Superior temporal gyrus (tissue), 1 donor: ENCODE results near the gene FAM204A.

Source experiments
- DNase-seq: peaks from one replicate; pipeline ENCODE4 v3.0.0-alpha.2; 2016; ENCODE audit errors: extremely low spot score

FAM204A gene

DNA sequence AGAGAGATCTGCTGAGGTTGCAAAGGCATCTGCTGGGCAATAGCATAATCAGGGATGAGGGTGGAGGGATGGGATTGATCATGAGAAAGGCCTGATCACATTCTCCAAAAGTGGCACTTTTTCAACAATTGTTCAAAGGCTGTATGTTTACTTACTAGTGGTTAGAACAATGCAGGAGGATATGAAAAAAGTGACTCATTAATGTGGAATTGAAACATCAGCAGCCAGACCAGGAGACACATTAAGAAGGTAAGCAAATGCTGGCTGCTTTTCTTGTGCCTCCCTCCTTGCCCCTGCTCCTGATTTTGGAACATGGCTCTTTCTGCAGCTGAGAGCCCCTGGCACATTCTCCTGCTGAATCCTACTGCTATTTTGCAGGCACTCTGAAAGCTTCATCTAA lies 63.5 kb downstream of the FAM204A start:
- no peak for DNase-seq

GRCh38 chr10:118277871-118278270 lies 64.3 kb downstream of the FAM204A start:
- no peak for DNase-seq

GRCh38 chr10:118276727-118277126 lies 65.4 kb downstream of the FAM204A start:
- DNase-seq, result no peak

GRCh38 chr10:118276204-118276603 lies 65.9 kb downstream of the FAM204A start:
- no peak for DNase-seq

DNA sequence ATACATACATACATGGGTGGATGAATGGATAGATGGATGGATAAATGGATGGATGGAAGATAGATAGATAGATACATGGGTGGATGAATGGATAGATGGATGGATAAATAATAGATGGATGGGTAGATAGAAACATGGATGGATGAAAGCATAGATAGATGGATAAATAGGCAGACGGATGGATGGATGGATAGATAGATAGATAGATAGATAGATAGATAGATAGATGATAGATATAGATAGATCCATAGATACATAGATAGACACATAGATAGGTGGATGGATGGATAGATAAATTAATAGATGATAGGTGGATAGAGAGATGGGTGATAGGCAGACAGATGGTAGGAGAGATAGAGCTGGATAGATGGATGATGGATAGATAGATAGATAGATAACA lies 68.5 kb downstream of the FAM204A start:
- no peak for DNase-seq

GRCh38 chr10:118272767-118273166 lies 69.4 kb downstream of the FAM204A start:
- no peak for DNase-seq

DNA sequence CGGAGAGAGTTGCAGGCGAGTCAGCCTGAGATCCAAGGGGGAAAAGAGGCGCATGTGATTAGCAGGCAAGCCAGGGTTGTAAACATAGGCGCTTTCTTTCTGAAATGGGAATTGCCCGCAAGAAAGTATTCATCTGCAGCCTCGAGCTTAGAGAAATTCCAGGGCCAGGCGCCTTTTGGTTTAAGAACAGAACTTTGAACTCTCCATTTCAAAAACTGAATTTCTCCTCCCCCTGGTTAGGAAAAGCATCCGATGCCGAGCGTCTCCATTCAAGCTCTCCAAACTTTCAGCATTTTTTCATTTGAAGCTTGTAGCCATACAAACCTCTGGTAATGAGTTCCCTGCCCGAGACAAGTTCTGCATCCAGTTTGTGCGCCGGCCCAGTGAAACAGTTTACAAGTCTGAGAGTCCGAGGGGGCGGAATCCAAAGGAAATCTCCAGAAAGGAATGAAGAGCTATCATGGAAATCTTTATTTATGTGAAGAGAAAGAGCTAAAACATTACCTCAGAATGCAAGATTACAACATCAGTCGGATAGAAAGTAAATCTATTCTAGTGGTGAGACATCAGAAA lies 69.9 kb downstream of the FAM204A start:
- peak; percentile 47 for DNase-seq

DNA sequence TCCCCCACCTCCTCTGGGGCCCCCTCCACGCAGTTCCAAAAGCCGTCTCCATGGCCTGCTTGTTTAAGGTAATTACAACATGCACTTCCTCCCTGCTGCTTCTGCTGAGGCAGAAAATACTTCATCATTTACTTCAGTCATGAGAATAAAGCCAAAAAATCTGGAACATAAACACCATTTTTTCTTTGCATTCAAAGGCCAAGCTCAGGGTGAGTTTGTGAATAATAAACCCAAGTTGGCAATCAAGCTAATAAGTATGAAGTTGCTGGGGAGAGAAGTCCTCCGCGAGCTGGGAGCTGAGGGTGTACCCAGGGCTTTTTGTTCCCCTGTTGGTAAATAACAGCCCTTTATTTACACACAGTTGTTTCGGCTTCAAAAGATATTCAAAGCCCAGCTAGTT lies 70.5 kb downstream of the FAM204A start:
- no peak for DNase-seq

DNA sequence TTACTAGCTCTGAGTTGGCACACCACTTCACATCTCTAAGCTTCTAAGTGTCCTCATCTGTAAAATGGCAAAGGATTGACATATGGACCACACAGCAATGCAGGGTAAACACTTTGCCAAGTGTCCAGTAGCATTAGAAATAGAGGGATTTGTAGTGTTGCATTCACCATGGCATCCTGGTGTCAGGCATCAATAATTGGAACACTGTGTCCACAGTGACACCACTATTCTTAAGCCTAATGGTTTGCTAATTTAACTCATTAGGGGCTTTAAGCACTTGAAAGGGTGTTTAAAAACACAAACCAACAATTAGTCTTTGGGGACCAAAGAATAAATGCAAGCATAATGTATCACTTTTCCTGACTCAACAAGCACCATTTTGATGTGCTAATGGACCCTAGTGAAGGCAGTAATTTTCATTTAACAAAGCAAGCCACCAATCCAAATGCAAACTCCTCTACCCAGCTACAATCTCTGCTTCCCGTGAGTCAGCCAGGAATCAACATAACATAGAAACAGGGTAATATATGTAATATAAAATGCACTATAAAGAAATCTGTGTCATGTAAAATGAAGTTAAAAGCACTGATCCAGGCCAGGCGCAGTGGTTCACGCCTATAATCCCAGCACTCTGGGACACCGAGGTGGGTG lies 75.9 kb downstream of the FAM204A start:
- DNase-seq, result no peak

GRCh38 chr10:118264838-118265470 lies 77.2 kb downstream of the FAM204A start:
- DNase-seq, result no peak

DNA sequence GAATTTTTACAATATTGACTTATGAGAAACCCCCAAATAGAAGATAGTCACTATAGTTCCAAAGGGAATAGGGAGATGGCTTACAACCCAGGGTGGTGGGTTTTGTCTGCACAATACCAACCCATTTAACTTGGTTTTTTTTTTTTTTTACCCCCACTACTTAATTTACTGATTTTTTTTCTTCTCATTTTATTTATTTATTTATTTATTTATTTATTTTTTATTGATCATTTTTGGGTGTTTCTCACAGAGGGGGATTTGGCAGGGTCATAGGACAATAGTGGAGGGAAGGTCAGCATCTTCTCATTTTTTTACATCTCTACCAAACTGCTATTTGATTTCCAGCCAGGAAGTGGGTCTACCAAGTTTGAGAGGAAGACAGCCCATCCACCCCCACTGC lies 77.9 kb downstream of the FAM204A start:
- no peak for DNase-seq

- no peak for DNase-seq
These were observed 79.6 kb downstream of the FAM204A start for GRCh38 chr10:118262538-118262937.

- peak; percentile 41 for DNase-seq
These were observed 82.7 kb downstream of the FAM204A start for GRCh38 chr10:118259288-118259906.

DNA sequence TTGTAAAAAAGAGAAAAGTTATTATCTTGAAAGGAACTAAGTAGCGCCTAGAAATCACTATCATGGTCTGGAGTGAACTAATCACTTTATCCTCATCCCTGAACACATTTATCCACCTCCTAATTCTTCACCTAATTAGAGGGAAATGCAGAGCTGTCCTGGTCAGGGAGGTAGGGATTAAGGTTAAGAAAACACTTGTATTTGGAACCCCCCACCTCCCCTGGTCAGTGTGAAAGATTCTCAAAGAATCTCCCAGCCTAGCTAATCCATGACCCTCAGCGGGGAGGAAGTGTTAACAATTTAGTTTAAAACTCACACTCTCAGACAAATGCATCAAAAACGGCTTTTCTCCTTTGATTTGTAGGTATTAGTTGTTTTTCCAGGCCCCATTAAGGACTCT lies 83.8 kb downstream of the FAM204A start:
- no peak for DNase-seq

DNA sequence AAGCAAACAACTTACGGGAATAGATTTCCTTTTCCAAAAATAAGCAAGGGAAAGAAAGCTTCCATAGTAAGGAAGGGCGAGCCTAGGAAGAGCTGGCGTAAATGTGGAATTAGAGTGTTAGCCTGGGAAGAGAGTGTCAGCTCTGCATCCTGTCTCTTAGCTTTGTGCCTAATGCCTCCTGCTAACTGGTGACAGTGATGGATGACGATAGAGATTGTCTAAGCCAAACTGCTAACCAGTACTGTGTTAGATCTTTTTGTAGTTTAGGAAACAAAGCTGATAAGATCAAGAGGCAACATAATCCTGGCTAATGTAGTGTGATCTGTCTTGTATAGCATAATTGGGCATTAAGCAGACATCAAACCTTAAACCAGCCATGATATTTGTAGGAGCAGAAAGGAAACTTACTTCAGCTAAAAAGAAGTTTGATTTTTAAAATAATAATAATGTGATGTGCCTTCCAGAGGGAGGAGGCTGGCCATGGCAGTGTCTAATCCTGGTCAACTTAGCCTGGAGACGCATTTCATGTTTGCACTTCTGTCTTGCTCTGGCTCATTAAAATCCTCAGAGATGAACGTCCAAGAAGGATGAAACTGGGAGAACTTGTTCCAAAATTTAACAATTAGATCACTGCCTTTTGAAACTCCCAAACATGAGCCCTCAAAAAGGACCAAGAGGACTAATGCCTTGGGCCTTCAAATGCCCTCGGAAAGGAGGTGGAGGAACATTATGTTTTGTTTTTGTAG lies 85.1 kb downstream of the FAM204A start:
- DNase-seq, result no peak

DNA sequence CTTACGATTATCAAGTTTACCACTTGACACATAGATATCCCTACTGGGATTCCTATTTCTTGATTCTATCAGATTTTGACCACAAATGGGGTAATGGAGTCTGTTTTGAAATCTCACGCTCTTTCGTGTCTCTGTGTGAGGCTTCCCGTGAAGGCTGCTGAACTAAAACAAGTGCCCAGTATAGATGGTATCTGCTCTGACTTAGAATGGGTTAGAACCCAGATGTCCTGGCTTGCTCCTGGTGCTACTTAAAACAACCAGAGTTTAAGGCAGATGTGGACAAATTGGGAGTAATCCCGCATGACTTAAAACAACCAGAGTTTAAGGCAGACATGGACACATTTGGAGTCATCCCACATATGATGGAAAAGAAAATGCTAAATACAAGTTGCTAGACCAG lies 85.9 kb downstream of the FAM204A start:
- DNase-seq, result no peak

GRCh38 chr10:118255355-118255754 lies 86.8 kb downstream of the FAM204A start:
- no peak for DNase-seq

GRCh38 chr10:118254654-118255053 lies 87.5 kb downstream of the FAM204A start:
- DNase-seq, result no peak

GRCh38 chr10:118253397-118253796 lies 88.7 kb downstream of the FAM204A start:
- DNase-seq, result no peak

- DNase-seq, result no peak
These were observed 90.3 kb downstream of the FAM204A start for GRCh38 chr10:118251791-118252190.

GRCh38 chr10:118249714-118250113 lies 92.4 kb downstream of the FAM204A start:
- no peak for DNase-seq
